SU-DHL-6 (cell line): ENCODE results near the gene DNASE1L1.

Experiments
- H2AFZ ChIP-seq: fragments of 200-600 bp; sonication (generic); 2 replicates; pipeline ENCODE4 v1.6.1; 2014; ENCODE audit warnings: low read depth, mild to moderate bottlenecking, moderate library complexity, mixed read lengths, antibody characterized with exemption, low read length; ENCODE audit not compliant: severe bottlenecking
- H3F3A ChIP-seq: fragments of 200-600 bp; shearing (Covaris generic); 2 replicates; pipeline ENCODE4 v1.6.0; 2016; ENCODE audit warnings: antibody characterized with exemption, mild to moderate bottlenecking; ENCODE audit not compliant: insufficient read depth
- H3K27ac ChIP-seq: fragments of 200-600 bp; sonication (generic); 2 replicates; pipeline ENCODE4 v1.5.1; 2016; ENCODE audit warnings: low read depth, mild to moderate bottlenecking, low read length, moderate library complexity, mixed read lengths
- H3K27me3 ChIP-seq: fragments of 200-600 bp; sonication (generic), shearing (Covaris generic); 2 replicates; pipeline ENCODE4 v1.6.0; 2014; ENCODE audit warnings: mild to moderate bottlenecking, low read length
- H3K36me3 ChIP-seq: fragments of 200-600 bp; sonication (generic); 2 replicates; pipeline ENCODE4 v1.6.1; 2014; ENCODE audit warnings: mild to moderate bottlenecking, low read length, mixed read lengths
- H3K4me2 ChIP-seq: fragments of 300-600, 200-600 bp; shearing (Covaris generic), sonication (generic); 2 replicates; pipeline ENCODE4 v1.6.0; 2014; ENCODE audit warnings: low read length, low read depth, mild to moderate bottlenecking; ENCODE audit not compliant: poor library complexity, severe bottlenecking
- H3K4me3 ChIP-seq: fragments of 200-600 bp; sonication (generic); 2 replicates; pipeline ENCODE4 v1.5.1; 2014; ENCODE audit warnings: antibody characterized with exemption, low read length, mild to moderate bottlenecking, mixed read lengths; ENCODE audit not compliant: insufficient read depth, poor library complexity, severe bottlenecking
- H3K79me2 ChIP-seq: fragments of 200-600 bp; sonication (generic); 2 replicates; pipeline ENCODE4 v1.6.1; 2014; ENCODE audit warnings: mild to moderate bottlenecking, low read length, moderate library complexity; ENCODE audit not compliant: insufficient read depth
- H3K9ac ChIP-seq: fragments of 200-600 bp; sonication (generic); 2 replicates; pipeline ENCODE4 v1.7.0; 2014; ENCODE audit warnings: mild to moderate bottlenecking, low read length
- H3K9me2 ChIP-seq: fragments of 200-600 bp; sonication (generic); replicated peaks from 2 replicates; pipeline ENCODE4 v1.6.1; 2014; ENCODE audit warnings: low read length; ENCODE audit not compliant: insufficient read depth
- H3K9me3 ChIP-seq: fragments of 200-600 bp; sonication (generic); 2 replicates; pipeline ENCODE4 v1.6.1; 2014; ENCODE audit warnings: low read length, mixed read lengths; ENCODE audit not compliant: insufficient read depth
- H4K20me1 ChIP-seq: fragments of 200-600 bp; sonication (generic); 2 replicates; pipeline ENCODE4 v1.6.1; 2014; ENCODE audit warnings: low read depth, mild to moderate bottlenecking, antibody characterized with exemption, low read length, moderate library complexity, mixed read lengths
- EZH2phosphoT487 ChIP-seq: fragments of 200-600 bp; sonication (generic), shearing (Covaris generic); conservative IDR thresholded peaks from 2 replicates; pipeline ENCODE4 v1.6.1; 2018; ENCODE audit warnings: mild to moderate bottlenecking, antibody characterized with exemption, low read length, moderate library complexity, mixed read lengths
- TF ChIP-seq, protein P1 (sequence below): fragments of 200-600 bp; sonication (generic); IDR thresholded peaks from one replicate; pipeline ENCODE4 v1.5.1; 2017; ENCODE audit warnings: antibody characterized with exemption, mild to moderate bottlenecking, low read length, moderate library complexity; ENCODE audit not compliant: insufficient read depth, poor library complexity, severe bottlenecking

The DNASE1L1 gene

DNA sequence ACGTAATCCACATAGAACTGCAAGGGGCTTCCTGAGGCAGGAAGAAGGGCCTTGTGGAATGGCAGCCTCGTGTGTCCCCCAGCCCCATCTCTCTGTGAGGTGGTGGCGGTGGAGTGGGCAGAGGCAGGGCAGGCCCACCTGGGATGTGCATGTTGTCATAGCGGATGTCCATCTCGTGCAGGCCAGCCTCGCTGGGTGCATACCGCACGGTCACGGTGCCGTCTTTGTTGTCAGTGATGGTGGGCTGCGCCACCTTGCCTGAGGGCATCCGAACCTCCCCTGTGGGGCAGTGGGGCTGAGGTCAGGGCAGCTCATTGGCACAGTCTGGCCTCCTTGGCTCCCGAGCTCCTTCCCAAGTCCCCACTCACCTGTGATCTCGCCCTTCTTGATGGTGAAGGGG is 55.0 kb downstream of the DNASE1L1 start:
- Histone ChIP-seq H3K27me3 (no peaks in the 10 kb centered on the region), H3K4me2 (no peak overlapping the region), H4K20me1 (no peaks in the 10 kb centered on the region), H3K9me3 (no peaks in the 10 kb centered on the region), H3K27ac (no peak overlapping the region), H2AFZ (no peak overlapping the region), H3K4me3 (no peak overlapping the region), H3F3A (no peaks in the 10 kb centered on the region), H3K9me2 (no peaks in the 10 kb centered on the region), H3K79me2 (no peaks in the 10 kb centered on the region), H3K36me3 (no peaks in the 10 kb centered on the region), H3K9ac (no peak overlapping the region)
- no peak for TF ChIP-seq EZH2phosphoT487

DNA sequence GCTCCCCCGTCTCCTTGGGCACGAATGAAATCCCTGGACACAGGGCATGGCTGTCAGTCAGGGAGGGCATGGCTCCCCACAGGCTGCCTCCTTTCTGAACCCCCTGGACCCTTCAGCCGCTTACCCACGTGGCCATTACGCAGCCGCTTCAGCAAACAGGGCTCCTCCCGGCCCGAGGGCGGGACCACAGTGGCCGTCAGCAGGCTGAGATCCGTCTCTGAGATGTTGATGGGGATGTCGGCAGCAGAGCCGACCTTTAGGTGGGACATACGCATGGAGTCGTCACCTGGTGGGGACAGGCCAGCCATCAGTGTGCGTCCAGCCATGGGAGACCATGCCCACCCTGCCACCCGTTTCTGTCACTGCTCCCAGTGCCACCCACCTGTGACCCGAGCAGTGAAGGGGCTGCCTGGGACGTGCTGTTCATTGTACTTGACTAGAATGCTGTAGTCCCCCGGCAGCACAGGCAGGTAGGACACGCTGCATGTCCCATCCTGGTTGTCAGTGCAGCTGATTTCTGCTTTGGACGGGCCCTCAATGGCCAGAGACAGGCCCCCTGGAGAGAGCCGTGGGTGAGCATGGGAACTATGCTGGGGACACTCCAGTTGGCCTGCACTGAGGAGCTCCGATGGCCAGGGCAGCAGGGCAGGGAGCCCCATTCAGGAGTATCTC is 55.7 kb downstream of the DNASE1L1 start:
- Histone ChIP-seq H3F3A (no peaks in the 10 kb centered on the region), H3K27me3 (no peaks in the 10 kb centered on the region), H3K4me3 (no peak overlapping the region), H4K20me1 (no peaks in the 10 kb centered on the region), H3K4me2 (no peak overlapping the region), H3K9me2 (no peaks in the 10 kb centered on the region), H3K9me3 (no peaks in the 10 kb centered on the region), H3K79me2 (no peaks in the 10 kb centered on the region), H2AFZ (no peak overlapping the region), H3K9ac (no peak overlapping the region), H3K27ac (no peak overlapping the region), H3K36me3 (no peaks in the 10 kb centered on the region)
- TF ChIP-seq, protein P1, sequence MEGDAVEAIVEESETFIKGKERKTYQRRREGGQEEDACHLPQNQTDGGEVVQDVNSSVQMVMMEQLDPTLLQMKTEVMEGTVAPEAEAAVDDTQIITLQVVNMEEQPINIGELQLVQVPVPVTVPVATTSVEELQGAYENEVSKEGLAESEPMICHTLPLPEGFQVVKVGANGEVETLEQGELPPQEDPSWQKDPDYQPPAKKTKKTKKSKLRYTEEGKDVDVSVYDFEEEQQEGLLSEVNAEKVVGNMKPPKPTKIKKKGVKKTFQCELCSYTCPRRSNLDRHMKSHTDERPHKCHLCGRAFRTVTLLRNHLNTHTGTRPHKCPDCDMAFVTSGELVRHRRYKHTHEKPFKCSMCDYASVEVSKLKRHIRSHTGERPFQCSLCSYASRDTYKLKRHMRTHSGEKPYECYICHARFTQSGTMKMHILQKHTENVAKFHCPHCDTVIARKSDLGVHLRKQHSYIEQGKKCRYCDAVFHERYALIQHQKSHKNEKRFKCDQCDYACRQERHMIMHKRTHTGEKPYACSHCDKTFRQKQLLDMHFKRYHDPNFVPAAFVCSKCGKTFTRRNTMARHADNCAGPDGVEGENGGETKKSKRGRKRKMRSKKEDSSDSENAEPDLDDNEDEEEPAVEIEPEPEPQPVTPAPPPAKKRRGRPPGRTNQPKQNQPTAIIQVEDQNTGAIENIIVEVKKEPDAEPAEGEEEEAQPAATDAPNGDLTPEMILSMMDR: no peak
- no peak for TF ChIP-seq EZH2phosphoT487

DNA sequence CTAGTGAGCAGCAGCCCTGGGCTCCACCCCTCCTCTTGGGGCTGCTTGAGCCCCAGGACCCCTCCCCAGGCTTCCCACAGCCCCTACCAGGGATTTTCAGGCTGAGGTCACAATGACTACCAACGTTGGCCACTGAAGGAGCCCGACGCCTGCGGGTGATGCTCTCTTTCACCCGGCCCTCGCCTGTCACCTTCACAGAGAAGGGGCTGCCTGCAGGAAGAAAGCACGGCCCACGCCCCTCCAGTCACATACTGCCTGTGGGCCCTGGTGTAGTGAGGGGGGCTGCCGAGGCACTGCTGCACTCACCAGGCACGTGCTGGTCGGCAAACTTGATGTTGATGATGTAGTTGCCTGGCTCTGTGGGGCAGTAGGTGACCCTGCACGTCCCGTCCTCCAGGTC is 56.6 kb downstream of the DNASE1L1 start:
- Histone ChIP-seq H3K27me3 (no peaks in the 10 kb centered on the region), H3K79me2 (no peaks in the 10 kb centered on the region), H3K9me3 (no peaks in the 10 kb centered on the region), H4K20me1 (no peaks in the 10 kb centered on the region), H3K27ac (no peak overlapping the region), H3K9me2 (no peaks in the 10 kb centered on the region), H3K9ac (no peak overlapping the region), H3K4me2 (no peak overlapping the region), H2AFZ (no peak overlapping the region), H3K36me3 (no peaks in the 10 kb centered on the region), H3F3A (peaks cover 2% of the 10 kb centered on the region; the same call in 1 of the 2 replicates), H3K4me3 (no peak overlapping the region)
- no peak for TF ChIP-seq EZH2phosphoT487
- TF ChIP-seq, protein P1: no peak

DNA sequence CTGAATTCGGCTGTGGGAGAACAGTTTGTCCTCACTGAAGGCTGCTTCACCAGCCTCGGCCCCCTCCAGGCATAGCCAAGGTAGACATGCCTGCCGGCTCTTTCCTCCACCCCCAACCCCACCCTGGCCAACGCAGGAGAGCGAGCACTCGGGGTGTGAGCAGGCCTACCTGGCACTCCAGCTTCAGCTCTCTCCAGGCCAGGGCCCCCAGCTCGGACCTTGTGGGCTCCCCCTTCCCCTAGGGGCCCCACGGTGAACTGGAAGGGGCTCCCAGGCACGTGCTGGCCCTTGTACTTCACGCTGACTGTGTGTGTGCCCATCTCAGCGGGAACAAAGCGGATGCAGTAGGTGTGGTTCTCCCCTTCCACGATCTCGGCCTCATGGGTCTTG is 57.0 kb downstream of the DNASE1L1 start:
- H3K9me2 ChIP-seq: no peaks in the 10 kb centered on the region
- H3K79me2 ChIP-seq: no peaks in the 10 kb centered on the region
- H4K20me1 ChIP-seq: no peaks in the 10 kb centered on the region
- no peak overlapping the region for H3K9ac ChIP-seq
- H2AFZ ChIP-seq: no peak overlapping the region
- no peak overlapping the region for H3K4me3 ChIP-seq
- no peaks in the 10 kb centered on the region for H3K27me3 ChIP-seq
- no peak overlapping the region for H3K4me2 ChIP-seq
- TF ChIP-seq, protein P1: no peak
- no peak for TF ChIP-seq EZH2phosphoT487
- H3K36me3 ChIP-seq: no peaks in the 10 kb centered on the region
- peaks cover 6% of the 10 kb centered on the region; the same call in 1 of the 2 replicates for H3F3A ChIP-seq
- H3K27ac ChIP-seq: no peak overlapping the region
- no peaks in the 10 kb centered on the region for H3K9me3 ChIP-seq
